Caco-2 (cell line): ENCODE data around the gene PKHD1. TPM values are rescaled to one million over a fixed set of nuclear protein-coding genes. Genes with fewer than 3 reads are reported as not detected.

Experiments used
- BruUV-seq: library from RNA; stranded (reverse); fragments of 400-500 nt; replicated peaks from 2 replicates; lab custom pipeline; 2021; lab: Mats Ljungman, UMichigan
- CTCF ChIA-PET: fragments of 300-600 bp; sonication (Branson Sonifier 250); formaldehyde crosslinking; loops from one replicate; lab custom pipeline; 2022; ENCODE audit warnings: antibody characterized with exemption; lab: Charles Lee
- POLR2A ChIA-PET: fragments of 300-600 bp; sonication (Branson Sonifier 250); formaldehyde crosslinking; loops from one replicate; lab custom pipeline; 2022; ENCODE audit warnings: antibody characterized with exemption; lab: Charles Lee
- DNase-seq, 2 experiments: peaks; one replicate each; pipeline versions ENCODE4 v3.0.0 to v3.0.0-alpha.2; 2020 to 2022
- H3K27me3 ChIP-seq: replicated peaks from 2 replicates; pipeline ENCODE4 v1.6.0; 2011; ENCODE audit warnings: low read length; ENCODE audit not compliant: control insufficient read depth, insufficient read depth
- H3K36me3 ChIP-seq: 2 replicates; pipeline ENCODE4 v1.5.1; 2011; ENCODE audit warnings: low read length; ENCODE audit not compliant: control insufficient read depth, insufficient read depth
- H3K4me1 ChIP-seq: fragments of 250-450 bp; sonication (Bioruptor Pico); 2 replicates; pipeline ENCODE4 v1.5.1; 2020; ENCODE audit warnings: mild to moderate bottlenecking
- H3K4me3 ChIP-seq: 2 replicates; pipeline ENCODE4 v1.5.1; 2011; ENCODE audit warnings: low read depth, mild to moderate bottlenecking, control low read depth, low read length
- H3K9me3 ChIP-seq: fragments of 250-450 bp; sonication (Bioruptor Pico); 2 replicates; pipeline ENCODE4 v1.5.1; 2020; ENCODE audit warnings: mild to moderate bottlenecking, moderate library complexity
- H3K27ac Mint-ChIP-seq: one replicate; pipeline ENCODE4 v1.8.0; 2022; ENCODE audit warnings: mixed read lengths; ENCODE audit not compliant: unreplicated experiment
- H3K27me3 Mint-ChIP-seq: one replicate; pipeline ENCODE4 v1.8.0; 2022; ENCODE audit warnings: mixed read lengths; ENCODE audit not compliant: insufficient read depth, unreplicated experiment
- H3K36me3 Mint-ChIP-seq: one replicate; pipeline ENCODE4 v1.8.0; 2022; ENCODE audit warnings: mild to moderate bottlenecking, mixed read lengths; ENCODE audit not compliant: insufficient read depth, unreplicated experiment
- H3K4me1 Mint-ChIP-seq: one replicate; pipeline ENCODE4 v1.8.0; 2022; ENCODE audit warnings: low read depth, mixed read lengths; ENCODE audit not compliant: unreplicated experiment
- H3K4me3 Mint-ChIP-seq: one replicate; pipeline ENCODE4 v1.8.0; 2022; ENCODE audit warnings: mild to moderate bottlenecking, moderate library complexity, mixed read lengths; ENCODE audit not compliant: unreplicated experiment
- H3K9me3 Mint-ChIP-seq: one replicate; pipeline ENCODE4 v1.8.0; 2022; ENCODE audit warnings: mixed read lengths; ENCODE audit not compliant: unreplicated experiment
- CTCF ChIP-seq, 2 experiments: fragments of 200-600 bp in 1 of 2; IDR thresholded peaks; 1 replicate in 1 of 2; 2 replicates in 1 of 2; pipeline versions ENCODE4 v1.5.1 to v1.8.0; 2011 to 2022; ENCODE audit warnings: antibody characterized with exemption in 1 of 2, control low read depth in 1 of 2, inconsistent platforms in 1 of 2, low read depth in 1 of 2, low read length in 1 of 2, mild to moderate bottlenecking in 1 of 2, moderate library complexity in 1 of 2; ENCODE audit not compliant: insufficient read depth in 1 of 2, severe bottlenecking in 1 of 2, unreplicated experiment in 1 of 2
- intact Hi-C: fragments of 100-400 bp; cut with micrococcal nuclease; formaldehyde crosslinking; loops from one replicate; pipeline ENCODE4 v1.10.0; 2022; ENCODE audit not compliant: unreplicated experiment
- total RNA-seq: library from RNA; stranded (reverse); gene quantifications from 2 replicates; pipeline ENCODE4 v1.2.3, GENCODE V29; 2022

Gene PKHD1
- total RNA-seq, 1 experiment from 2014 or later, result 3.3 TPM

- no peak for DNase-seq
- Mint-ChIP-seq H3K27me3 (peaks cover 3% of the 10 kb centered on the region), H3K9me3 (no peaks in the 10 kb centered on the region), H3K4me3 (no peak overlapping the region), H3K27ac (no peak overlapping the region), H3K4me1 (no peaks in the 10 kb centered on the region), H3K36me3 (no peaks in the 10 kb centered on the region)
- Histone ChIP-seq H3K36me3 (no peaks in the 10 kb centered on the region), H3K27me3 (no peaks in the 10 kb centered on the region), H3K9me3 (no peaks in the 10 kb centered on the region; the same call in 1 of the 2 replicates), H3K4me3 (no peak overlapping the region), H3K4me1 (no peaks in the 10 kb centered on the region)
- POLR2A ChIA-PET, result no interaction called here
- CTCF ChIA-PET, result no interaction called here
- TF ChIP-seq CTCF (IDR thresholded peaks at IDR 0.05; ENCODE audit: insufficient read depth in 1 of 2, low read depth in 1 of 2, low read length in 1 of 2, severe bottlenecking in 1 of 2, unreplicated experiment in 1 of 2), result no peak
- intact Hi-C loops, result no loop called here
- BruUV-seq, result no TSS peak
Measured at GRCh38 chr6:51594981-51595380, 492.4 kb downstream of the PKHD1 start.

- H3K4me1 ChIP-seq, result no peaks in the 10 kb centered on the region
Measured at GRCh38 chr6:51585264-51585663, 502.1 kb downstream of the PKHD1 start.

GRCh38 chr6:51584163-51584562 is 503.2 kb downstream of the PKHD1 start:
- CTCF ChIA-PET, result no interaction called here
- Mint-ChIP-seq H3K27me3 (peaks cover 10% of the 10 kb centered on the region), H3K9me3 (no peaks in the 10 kb centered on the region), H3K27ac (no peak overlapping the region), H3K36me3 (no peaks in the 10 kb centered on the region), H3K4me1 (no peaks in the 10 kb centered on the region), H3K4me3 (no peak overlapping the region)
- POLR2A ChIA-PET, result no interaction called here
- no peaks in the 10 kb centered on the region for H3K9me3 ChIP-seq
- no peak for DNase-seq
- TF ChIP-seq CTCF (IDR thresholded peaks at IDR 0.05; ENCODE audit: insufficient read depth in 1 of 2, low read depth in 1 of 2, low read length in 1 of 2, severe bottlenecking in 1 of 2, unreplicated experiment in 1 of 2), result no peak
- H3K4me1 ChIP-seq, result no peaks in the 10 kb centered on the region
- no TSS peak for BruUV-seq
- intact Hi-C loops, result no loop called here
- H3K4me3 ChIP-seq, result no peak overlapping the region
- H3K27me3 ChIP-seq, result no peaks in the 10 kb centered on the region
- no peaks in the 10 kb centered on the region for H3K36me3 ChIP-seq

More at GRCh38 chr6:51585264-51585663, 502.1 kb downstream of the PKHD1 start:
- ChIA-PET CTCF (no interaction called here), POLR2A (no interaction called here)
- Histone ChIP-seq H3K27me3 (no peaks in the 10 kb centered on the region), H3K36me3 (no peaks in the 10 kb centered on the region), H3K9me3 (no peaks in the 10 kb centered on the region), H3K4me3 (no peak overlapping the region)
- H3K36me3 Mint-ChIP-seq, result no peaks in the 10 kb centered on the region
- peaks cover 10% of the 10 kb centered on the region for H3K27me3 Mint-ChIP-seq
- no peaks in the 10 kb centered on the region for H3K4me1 Mint-ChIP-seq
- BruUV-seq, result no TSS peak
- H3K27ac Mint-ChIP-seq, result no peak overlapping the region
- H3K9me3 Mint-ChIP-seq, result no peaks in the 10 kb centered on the region
- no peak for TF ChIP-seq CTCF (IDR thresholded peaks at IDR 0.05; ENCODE audit: insufficient read depth in 1 of 2, low read depth in 1 of 2, low read length in 1 of 2, severe bottlenecking in 1 of 2, unreplicated experiment in 1 of 2)
- H3K4me3 Mint-ChIP-seq, result no peak overlapping the region
- no peak for DNase-seq
- intact Hi-C loops, result no loop called here
